PFSK-1 (cell line): ENCODE data around the gene PLA2G4D.

ENCODE experiments used
- FOXP2 ChIP-seq: optimal IDR thresholded peaks from 2 replicates; pipeline ENCODE3; 2011; ENCODE audit warnings: borderline replicate concordance, control low read depth, inconsistent platforms; ENCODE audit not compliant: insufficient read depth; ENCODE audit errors: extremely low read length, extremely low read depth
- POLR2AphosphoS5 ChIP-seq: IDR thresholded peaks from 2 replicates; pipeline ENCODE4 v1.6.1; 2012; ENCODE audit warnings: low read depth, mild to moderate bottlenecking, control low read depth, low read length, moderate library complexity
- SIN3A ChIP-seq: IDR thresholded peaks from 2 replicates; pipeline ENCODE4 v1.6.1; 2012; ENCODE audit warnings: mild to moderate bottlenecking, low read length, moderate library complexity, borderline replicate concordance; ENCODE audit not compliant: insufficient read depth
- TAF1 ChIP-seq: IDR thresholded peaks from 2 replicates; pipeline ENCODE4 v1.6.1; 2012; ENCODE audit warnings: low read length, control low read depth, borderline replicate concordance; ENCODE audit not compliant: insufficient read depth
- TF ChIP-seq, protein P1 (sequence below), 2 experiments: IDR thresholded peaks; 2 replicates each; pipeline versions ENCODE4 v1.6.1 to v1.8.0; 2011 to 2012; ENCODE audit warnings: low read depth in 2 of 2, low read length in 2 of 2, control low read depth in 1 of 2, inconsistent platforms in 1 of 2, mild to moderate bottlenecking in 1 of 2, moderate library complexity in 1 of 2; ENCODE audit not compliant: insufficient read depth in 1 of 2

DNA sequence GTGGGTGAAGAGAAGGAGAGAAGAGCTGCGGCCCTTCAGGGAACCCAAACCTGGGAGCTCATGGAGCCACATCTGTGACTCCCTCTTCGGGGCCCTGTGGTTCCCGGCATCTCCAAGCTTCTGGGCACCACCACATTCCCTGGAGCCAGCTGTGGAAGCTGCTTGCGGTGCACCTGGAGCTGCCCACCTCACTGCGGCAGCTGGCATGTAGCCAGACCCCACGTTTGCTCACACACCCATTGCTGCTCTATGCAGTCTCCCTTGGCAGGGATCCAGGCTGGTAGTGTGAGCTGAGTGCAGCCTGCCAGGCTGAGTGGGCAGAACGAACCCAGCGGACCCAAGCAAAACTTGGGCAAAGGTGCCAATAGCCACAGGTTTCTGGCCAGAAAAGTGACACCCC, 56.7 kb downstream of the PLA2G4D start:
- TF ChIP-seq, protein P1, sequence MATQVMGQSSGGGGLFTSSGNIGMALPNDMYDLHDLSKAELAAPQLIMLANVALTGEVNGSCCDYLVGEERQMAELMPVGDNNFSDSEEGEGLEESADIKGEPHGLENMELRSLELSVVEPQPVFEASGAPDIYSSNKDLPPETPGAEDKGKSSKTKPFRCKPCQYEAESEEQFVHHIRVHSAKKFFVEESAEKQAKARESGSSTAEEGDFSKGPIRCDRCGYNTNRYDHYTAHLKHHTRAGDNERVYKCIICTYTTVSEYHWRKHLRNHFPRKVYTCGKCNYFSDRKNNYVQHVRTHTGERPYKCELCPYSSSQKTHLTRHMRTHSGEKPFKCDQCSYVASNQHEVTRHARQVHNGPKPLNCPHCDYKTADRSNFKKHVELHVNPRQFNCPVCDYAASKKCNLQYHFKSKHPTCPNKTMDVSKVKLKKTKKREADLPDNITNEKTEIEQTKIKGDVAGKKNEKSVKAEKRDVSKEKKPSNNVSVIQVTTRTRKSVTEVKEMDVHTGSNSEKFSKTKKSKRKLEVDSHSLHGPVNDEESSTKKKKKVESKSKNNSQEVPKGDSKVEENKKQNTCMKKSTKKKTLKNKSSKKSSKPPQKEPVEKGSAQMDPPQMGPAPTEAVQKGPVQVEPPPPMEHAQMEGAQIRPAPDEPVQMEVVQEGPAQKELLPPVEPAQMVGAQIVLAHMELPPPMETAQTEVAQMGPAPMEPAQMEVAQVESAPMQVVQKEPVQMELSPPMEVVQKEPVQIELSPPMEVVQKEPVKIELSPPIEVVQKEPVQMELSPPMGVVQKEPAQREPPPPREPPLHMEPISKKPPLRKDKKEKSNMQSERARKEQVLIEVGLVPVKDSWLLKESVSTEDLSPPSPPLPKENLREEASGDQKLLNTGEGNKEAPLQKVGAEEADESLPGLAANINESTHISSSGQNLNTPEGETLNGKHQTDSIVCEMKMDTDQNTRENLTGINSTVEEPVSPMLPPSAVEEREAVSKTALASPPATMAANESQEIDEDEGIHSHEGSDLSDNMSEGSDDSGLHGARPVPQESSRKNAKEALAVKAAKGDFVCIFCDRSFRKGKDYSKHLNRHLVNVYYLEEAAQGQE (IDR thresholded peaks at IDR 0.05; ENCODE audit: insufficient read depth in 1 of 2, low read depth in 2 of 2, low read length in 2 of 2): no peak
- TF ChIP-seq POLR2AphosphoS5: no peak
- no peak for TF ChIP-seq TAF1
- no peak for TF ChIP-seq FOXP2
- TF ChIP-seq SIN3A: no peak
